GM13976 (cell line): ENCODE data around the gene NIM1K.
"Not testable (repeated sequence)": the region's sequence is repeated elsewhere in the genome, so short reads cannot be mapped to it uniquely, and the experiment has no call there.

Experiments
- DNase-seq: peaks from one replicate; pipeline ENCODE4 v3.0.0; 2012; ENCODE audit warnings: low spot score
- CTCF ChIP-seq: IDR thresholded peaks from 2 replicates; pipeline ENCODE4 v1.5.1; 2012; ENCODE audit warnings: borderline replicate concordance, mild to moderate bottlenecking; ENCODE audit not compliant: insufficient read depth; ENCODE audit errors: extremely low read depth, missing control alignments, control extremely low read depth
- in situ Hi-C: fragments of 300-500 bp; cut with MboI; formaldehyde crosslinking; loops from one replicate; pipeline ENCODE4 v1.12.0; 2022; ENCODE audit warnings: low sequenced_read_pairs, mixed read lengths, inconsistent platforms; ENCODE audit not compliant: unreplicated experiment

NIM1K gene

GRCh38 chr5:43316421-43316820 lies 124.4 kb downstream of the NIM1K start:
- no peak for TF ChIP-seq CTCF
- in situ Hi-C loops: no loop called here

GRCh38 chr5:43320846-43321245 lies 128.8 kb downstream of the NIM1K start:
- in situ Hi-C loops: no loop called here
- no peak for TF ChIP-seq CTCF
- DNase-seq: no peak

More at GRCh38 chr5:43316421-43316820, 124.4 kb downstream of the NIM1K start:
- DNase-seq: no peak

- DNase-seq, in situ Hi-C loops: not testable (repeated sequence)
Measured at GRCh38 chr5:43323488-43323887, 131.5 kb downstream of the NIM1K start.

GRCh38 chr5:43325624-43326023 lies 133.6 kb downstream of the NIM1K start:
- DNase-seq, in situ Hi-C loops: not testable (repeated sequence)
